Activated effector memory CD4-positive, alpha-beta T cell treated with anti-CD3 and anti-CD28 coated beads, Interleukin-2, amount 50 U/mL, for 16 hours (primary cell): ENCODE results near the gene FBL.

Source experiments
- DNase-seq: peaks from one replicate; pipeline ENCODE4 v3.0.0-alpha.2; 2020

The FBL gene

GRCh38 chr19:39841041-39841440 lies 5.1 kb downstream of the FBL start:
- DNase-seq = no peak

GRCh38 chr19:39840492-39840891 lies 5.7 kb downstream of the FBL start:
- DNase-seq = no peak

GRCh38 chr19:39839678-39840327 lies 6.4 kb downstream of the FBL start:
- DNase-seq = no peak

GRCh38 chr19:39838569-39838968 lies 7.6 kb downstream of the FBL start:
- no peak for DNase-seq

- DNase-seq = no peak
These were observed 8.2 kb downstream of the FBL start for GRCh38 chr19:39837978-39838377.

GRCh38 chr19:39834287-39834841 lies 11.8 kb downstream of the FBL start:
- DNase-seq = no peak

- DNase-seq = peak; percentile 98
These were observed 12.5 kb downstream of the FBL start, which contains the start of gene DYRK1B for GRCh38 chr19:39833464-39834286. DYRK1B (minus strand) TSS chr19:39834162; CDS start chr19:39831867, 2,295 bp downstream.

- DNase-seq = no peak
These were observed 13.1 kb downstream of the FBL start for GRCh38 chr19:39833160-39833463.

- DNase-seq = peak; percentile 63
These were observed 13.7 kb downstream of the FBL start for GRCh38 chr19:39832341-39833083.

- DNase-seq = peak; percentile 57
These were observed 14.5 kb downstream of the FBL start for GRCh38 chr19:39831679-39832078.

GRCh38 chr19:39830847-39831246 lies 15.3 kb downstream of the FBL start:
- DNase-seq = peak; percentile 39

- DNase-seq = peak; percentile 60
These were observed 15.8 kb downstream of the FBL start for GRCh38 chr19:39830406-39830805.

- peak; percentile 54 for DNase-seq
These were observed 16.4 kb downstream of the FBL start for GRCh38 chr19:39829702-39830275.

GRCh38 chr19:39828654-39829032 lies 17.5 kb downstream of the FBL start:
- no peak for DNase-seq

GRCh38 chr19:39828015-39828653 lies 18.0 kb downstream of the FBL start:
- DNase-seq = peak; percentile 66

- peak; percentile 55 for DNase-seq
These were observed 19.0 kb downstream of the FBL start for GRCh38 chr19:39827216-39827615.

GRCh38 chr19:39826311-39826945 lies 19.8 kb downstream of the FBL start:
- DNase-seq = peak; percentile 60

- DNase-seq = peak; percentile 61
These were observed 20.6 kb downstream of the FBL start for GRCh38 chr19:39825531-39826076.

- DNase-seq = no peak
These were observed 21.1 kb downstream of the FBL start for GRCh38 chr19:39825093-39825463.

- DNase-seq = peak; percentile 94
These were observed 21.8 kb downstream of the FBL start for GRCh38 chr19:39824143-39825092.

GRCh38 chr19:39823686-39824085 lies 22.5 kb downstream of the FBL start:
- peak; percentile 52 for DNase-seq
